SK-N-MC (cell line): ENCODE results near the gene KRTAP5-1.

Source experiments
- EZH2 ChIP-seq: fragments of 200-600 bp; sonication (generic); IDR thresholded peaks from one replicate; pipeline ENCODE4 v1.6.1; 2017; ENCODE audit warnings: antibody characterized with exemption
- POLR2AphosphoS5 ChIP-seq: IDR thresholded peaks from 2 replicates; pipeline ENCODE4 v1.6.1; 2012; ENCODE audit warnings: mild to moderate bottlenecking, low read depth, low read length, borderline replicate concordance

- TF ChIP-seq EZH2, result no peak
- no peak for TF ChIP-seq POLR2AphosphoS5
Measured at GRCh38 chr11:1534682-1535081, 50.4 kb downstream of the KRTAP5-1 start.
